Measurements from ENCODE around the gene HYAL3.

HYAL3 gene

GRCh38 chr3:50298836-50299637, at the start of gene HYAL3, which contains the start of gene NAA80:
Gene HYAL3, minus strand, starts transcription at chr3:50299405. Its CDS starts 3,803 bp downstream, at chr3:50295602.
Gene NAA80, minus strand, starts transcription at chr3:50299405. Its CDS starts 1,942 bp downstream, at chr3:50297463.
- peak; percentile 91 for DNase-seq

GRCh38 chr3:50347187-50347813, 48.1 kb upstream of the HYAL3 start:
- peak; percentile 46 for DNase-seq

GRCh38 chr3:50345586-50346234, 46.5 kb upstream of the HYAL3 start, which contains the start of gene ZMYND10:
Gene ZMYND10, minus strand, starts transcription at chr3:50345732. Its CDS starts 153 bp downstream, at chr3:50345579.
- peak; percentile 5 for DNase-seq

- DNase-seq = no peak
These were observed 45.8 kb upstream of the HYAL3 start for GRCh38 chr3:50345008-50345407.

- DNase-seq = no peak
These were observed 43.8 kb upstream of the HYAL3 start for GRCh38 chr3:50342813-50343633.

GRCh38 chr3:50341996-50342650, 42.9 kb upstream of the HYAL3 start:
- no peak for DNase-seq

- DNase-seq = no peak
These were observed 42.3 kb upstream of the HYAL3 start for GRCh38 chr3:50341537-50341936.

- DNase-seq = no peak
These were observed 41.5 kb upstream of the HYAL3 start, which contains the start of gene RASSF1 for GRCh38 chr3:50340448-50341329. Gene RASSF1, minus strand, starts transcription at chr3:50340836. Its CDS starts 31 bp downstream, at chr3:50340805.

- no peak for DNase-seq
These were observed 40.9 kb upstream of the HYAL3 start for GRCh38 chr3:50340147-50340447.

GRCh38 chr3:50339485-50340146, 40.4 kb upstream of the HYAL3 start:
- no peak for DNase-seq

GRCh38 chr3:50338965-50339364, 39.8 kb upstream of the HYAL3 start:
- no peak for DNase-seq

GRCh38 chr3:50337175-50337861, 38.1 kb upstream of the HYAL3 start:
- DNase-seq = peak; percentile 90

- DNase-seq = no peak
These were observed 37.4 kb upstream of the HYAL3 start for GRCh38 chr3:50336452-50337174.

- DNase-seq = no peak
These were observed 35.3 kb upstream of the HYAL3 start for GRCh38 chr3:50334339-50335075.

- DNase-seq = no peak
These were observed 34.6 kb upstream of the HYAL3 start for GRCh38 chr3:50333744-50334328.

GRCh38 chr3:50331364-50331907, 32.2 kb upstream of the HYAL3 start:
- no peak for DNase-seq

GRCh38 chr3:50330330-50330729, 31.1 kb upstream of the HYAL3 start:
- DNase-seq = no peak
